ENCODE data around the gene ZNF774. TPM values are rescaled to one million over a fixed set of nuclear protein-coding genes. Genes with fewer than 3 reads are reported as not detected.

ZNF774 gene
- total RNA-seq, 1 experiment from 2014 or later, result 4.0 TPM

DNA sequence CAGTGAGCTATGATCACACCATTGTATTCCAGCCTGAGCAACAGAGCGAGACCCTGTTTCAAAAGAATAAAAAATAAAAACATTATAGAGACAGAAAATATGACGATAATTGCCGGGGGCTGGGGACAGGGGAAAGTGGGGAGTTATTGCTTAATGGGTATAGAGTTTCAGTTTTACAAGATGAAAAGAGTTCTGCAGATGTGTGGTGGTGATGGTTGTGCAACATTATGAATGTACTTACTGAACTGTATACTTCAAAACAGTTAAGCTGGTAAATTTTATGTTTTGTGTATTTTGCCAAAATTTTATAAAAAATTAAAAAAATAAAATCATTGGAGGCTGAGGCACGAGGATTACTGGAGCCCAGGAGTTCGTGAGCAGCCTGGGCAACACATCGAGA lies 24.8 kb upstream of the ZNF774 start:
- Histone ChIP-seq H3K27ac (ENCODE audit: low read depth, low read length) (no peak overlapping the region), H3K79me2 (ENCODE audit: insufficient read depth, low read length) (no peaks in the 10 kb centered on the region), H3K4me1 (ENCODE audit: control insufficient read depth in 1 of 2, insufficient read depth in 2 of 2, low read length in 2 of 2) (no peaks in the 10 kb centered on the region), H3K27me3 (ENCODE audit: insufficient read depth, low read length) (no peaks in the 10 kb centered on the region), H3K36me3 (ENCODE audit: control insufficient read depth in 1 of 2, insufficient read depth in 2 of 2, low read length in 2 of 2) (no peaks in the 10 kb centered on the region), H3K9ac (ENCODE audit: low read length) (no peak overlapping the region), H3K4me2 (ENCODE audit: low read length) (no peak overlapping the region), H3K9me3 (ENCODE audit: control insufficient read depth in 1 of 2, insufficient read depth in 1 of 2, low read depth in 1 of 2, low read length in 2 of 2) (no peaks in the 10 kb centered on the region), H3K4me3 (replicated peaks in 1 of 2; ENCODE audit: low read depth in 1 of 2, low read length in 2 of 2) (no peak overlapping the region), H3K9me2 (ENCODE audit: insufficient read depth) (no peaks in the 10 kb centered on the region), H2AFZ (ENCODE audit: low read depth, low read length, poor library complexity, severe bottlenecking) (no peak overlapping the region), H4K20me1 (ENCODE audit: insufficient read depth) (no peaks in the 10 kb centered on the region)
- ChIA-PET RAD21 (ENCODE audit: low non-redundant PET in 1 of 2, low total read pairs in 2 of 2, uncharacterized antibody in 2 of 2, unreplicated experiment in 2 of 2) (no interaction called here), POLR2A (no interaction called here), CTCF (interaction anchor here (1.0 kb wide), 1 partner anchor 26 kb away, joined by 3 read pairs; no protein-coding TSS in a partner anchor)
- intact Hi-C loops (cut with micrococcal nuclease), result no loop called here
- TF ChIP-seq, protein P1, sequence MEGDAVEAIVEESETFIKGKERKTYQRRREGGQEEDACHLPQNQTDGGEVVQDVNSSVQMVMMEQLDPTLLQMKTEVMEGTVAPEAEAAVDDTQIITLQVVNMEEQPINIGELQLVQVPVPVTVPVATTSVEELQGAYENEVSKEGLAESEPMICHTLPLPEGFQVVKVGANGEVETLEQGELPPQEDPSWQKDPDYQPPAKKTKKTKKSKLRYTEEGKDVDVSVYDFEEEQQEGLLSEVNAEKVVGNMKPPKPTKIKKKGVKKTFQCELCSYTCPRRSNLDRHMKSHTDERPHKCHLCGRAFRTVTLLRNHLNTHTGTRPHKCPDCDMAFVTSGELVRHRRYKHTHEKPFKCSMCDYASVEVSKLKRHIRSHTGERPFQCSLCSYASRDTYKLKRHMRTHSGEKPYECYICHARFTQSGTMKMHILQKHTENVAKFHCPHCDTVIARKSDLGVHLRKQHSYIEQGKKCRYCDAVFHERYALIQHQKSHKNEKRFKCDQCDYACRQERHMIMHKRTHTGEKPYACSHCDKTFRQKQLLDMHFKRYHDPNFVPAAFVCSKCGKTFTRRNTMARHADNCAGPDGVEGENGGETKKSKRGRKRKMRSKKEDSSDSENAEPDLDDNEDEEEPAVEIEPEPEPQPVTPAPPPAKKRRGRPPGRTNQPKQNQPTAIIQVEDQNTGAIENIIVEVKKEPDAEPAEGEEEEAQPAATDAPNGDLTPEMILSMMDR (IDR thresholded peaks at IDR 0.05 in 2 of 3, conservative IDR thresholded peaks at IDR 0.05 in 1 of 3; ENCODE audit: borderline replicate concordance in 1 of 3, insufficient read depth in 1 of 3, low read depth in 2 of 3, low read length in 2 of 3), result no peak
- TF ChIP-seq RAD21 (IDR thresholded peaks at IDR 0.05; ENCODE audit: low read depth), result no peak
- TF ChIP-seq POLR2AphosphoS5 (IDR thresholded peaks at IDR 0.05; ENCODE audit: low read depth, low read length), result no peak
- no peak for TF ChIP-seq EZH2 (IDR thresholded peaks at IDR 0.05)
- no peak for TF ChIP-seq ELF1 (IDR thresholded peaks at IDR 0.05; ENCODE audit: borderline replicate concordance, low read depth)
- no peak for TF ChIP-seq ZFX (IDR thresholded peaks at IDR 0.05)
- TF ChIP-seq FOSL1 (IDR thresholded peaks at IDR 0.05; ENCODE audit: low read depth), result no peak
- ATAC-seq (no peak), DNase-seq (ENCODE audit: low read depth, low spot score) (no peak)
- BruUV-seq (replicated peaks), result no TSS peak

GRCh38 chr15:90334304-90334731 lies 17.8 kb upstream of the ZNF774 start:
- POLR2A ChIA-PET, result no interaction called here
- no peak overlapping the region for H3K4me2 ChIP-seq (ENCODE audit: low read length)
- ATAC-seq, result no peak

More at GRCh38 chr15:90334304-90334731, 17.8 kb upstream of the ZNF774 start:
- Histone ChIP-seq H4K20me1 (ENCODE audit: insufficient read depth) (no peaks in the 10 kb centered on the region), H3K9me2 (ENCODE audit: insufficient read depth) (no peaks in the 10 kb centered on the region), H3K4me3 (replicated peaks in 1 of 2; ENCODE audit: low read depth in 1 of 2, low read length in 2 of 2) (no peak overlapping the region), H3K27me3 (ENCODE audit: insufficient read depth, low read length) (no peaks in the 10 kb centered on the region), H3K4me1 (ENCODE audit: control insufficient read depth in 1 of 2, insufficient read depth in 2 of 2, low read length in 2 of 2) (peaks cover 3 to 7% of the 10 kb centered on the region in 2 experiments; a peak in 2 of 4 replicates), H3K9me3 (ENCODE audit: control insufficient read depth in 1 of 2, insufficient read depth in 1 of 2, low read depth in 1 of 2, low read length in 2 of 2) (no peaks in the 10 kb centered on the region), H3K36me3 (ENCODE audit: control insufficient read depth in 1 of 2, insufficient read depth in 2 of 2, low read length in 2 of 2) (no peaks in the 10 kb centered on the region), H3K9ac (ENCODE audit: low read length) (no peak overlapping the region), H3K79me2 (ENCODE audit: insufficient read depth, low read length) (no peaks in the 10 kb centered on the region), H2AFZ (ENCODE audit: low read depth, low read length, poor library complexity, severe bottlenecking) (no peak overlapping the region), H3K27ac (ENCODE audit: low read depth, low read length) (no peak overlapping the region)
- no TSS peak for BruUV-seq (replicated peaks)
- intact Hi-C loops (cut with micrococcal nuclease), result no loop called here
- CTCF ChIA-PET, result interaction anchor here (1.6 kb wide), 1 partner anchor 14 kb away, joined by 3 read pairs; no protein-coding TSS in a partner anchor
- TF ChIP-seq, protein P1 (IDR thresholded peaks at IDR 0.05 in 2 of 3, conservative IDR thresholded peaks at IDR 0.05 in 1 of 3; ENCODE audit: borderline replicate concordance in 1 of 3, insufficient read depth in 1 of 3, low read depth in 2 of 3, low read length in 2 of 3), result no peak
- TF ChIP-seq YY1 (IDR thresholded peaks at IDR 0.05; ENCODE audit: extremely low read depth, insufficient replicate concordance, low read depth, low read length), result no peak
- no peak for DNase-seq (ENCODE audit: low read depth, low spot score)
- RAD21 ChIA-PET (ENCODE audit: low non-redundant PET in 1 of 2, low total read pairs in 2 of 2, uncharacterized antibody in 2 of 2, unreplicated experiment in 2 of 2), result no interaction called here
